Ramos (cell line): ENCODE data around the gene MRPL58.
"Not testable (repeated sequence)": the region's sequence is repeated elsewhere in the genome, so short reads cannot be mapped to it uniquely, and the experiment has no call there.

ENCODE experiments used
- in situ Hi-C: fragments of 300-500 bp; cut with MboI; formaldehyde crosslinking; loops from one replicate; pipeline ENCODE4 v1.14.3; 2022; ENCODE audit warnings: low sequenced_read_pairs; ENCODE audit not compliant: unreplicated experiment

MRPL58 gene

GRCh38 chr17:75011401-75012095 is 922 bp upstream of the MRPL58 start:
- in situ Hi-C loops: no loop called here

- in situ Hi-C loops: no loop called here
These were observed 449 bp upstream of the MRPL58 start for GRCh38 chr17:75012096-75012345.

GRCh38 chr17:75013092-75013559 is 656 bp downstream of the MRPL58 start:
- in situ Hi-C loops: no loop called here

GRCh38 chr17:75019146-75019545 is 6.7 kb downstream of the MRPL58 start:
- in situ Hi-C loops: no loop called here

- in situ Hi-C loops: no loop called here
These were observed 7.2 kb downstream of the MRPL58 start for GRCh38 chr17:75019710-75020109.

- in situ Hi-C loops: no loop called here
These were observed 8.1 kb downstream of the MRPL58 start for GRCh38 chr17:75020331-75021110.

- in situ Hi-C loops: no loop called here
These were observed 12.4 kb downstream of the MRPL58 start for GRCh38 chr17:75024686-75025397.

- in situ Hi-C loops: not testable (repeated sequence)
These were observed 12.9 kb downstream of the MRPL58 start for GRCh38 chr17:75025398-75025734.

GRCh38 chr17:75026650-75027049 is 14.2 kb downstream of the MRPL58 start:
- in situ Hi-C loops: not testable (repeated sequence)

GRCh38 chr17:75030161-75030560 is 17.7 kb downstream of the MRPL58 start:
- in situ Hi-C loops: no loop called here

- in situ Hi-C loops: no loop called here
These were observed 19.7 kb downstream of the MRPL58 start for GRCh38 chr17:75031972-75032719.

- in situ Hi-C loops: no loop called here
These were observed 20.3 kb downstream of the MRPL58 start for GRCh38 chr17:75032720-75033280.

- in situ Hi-C loops: no loop called here
These were observed 21.1 kb downstream of the MRPL58 start for GRCh38 chr17:75033346-75034235.

- in situ Hi-C loops: no loop called here
These were observed 21.9 kb downstream of the MRPL58 start for GRCh38 chr17:75034236-75034908.

GRCh38 chr17:75036643-75037268 is 24.3 kb downstream of the MRPL58 start:
- in situ Hi-C loops: no loop called here

- in situ Hi-C loops: no loop called here
These were observed 26.8 kb downstream of the MRPL58 start for GRCh38 chr17:75039238-75039637.

GRCh38 chr17:75041656-75042280 is 29.3 kb downstream of the MRPL58 start:
- in situ Hi-C loops: no loop called here

- in situ Hi-C loops: not testable (repeated sequence)
These were observed 31.3 kb downstream of the MRPL58 start for GRCh38 chr17:75043789-75044188.
